Activated gamma-delta T cell treated with Interleukin-2 at 50 U/mL for 16 hours (primary cell): Measurements from ENCODE around the gene KBTBD4.

Experiments used
- DNase-seq: peaks from one replicate; pipeline ENCODE4 v3.0.0-alpha.2; 2020

Gene KBTBD4

DNA sequence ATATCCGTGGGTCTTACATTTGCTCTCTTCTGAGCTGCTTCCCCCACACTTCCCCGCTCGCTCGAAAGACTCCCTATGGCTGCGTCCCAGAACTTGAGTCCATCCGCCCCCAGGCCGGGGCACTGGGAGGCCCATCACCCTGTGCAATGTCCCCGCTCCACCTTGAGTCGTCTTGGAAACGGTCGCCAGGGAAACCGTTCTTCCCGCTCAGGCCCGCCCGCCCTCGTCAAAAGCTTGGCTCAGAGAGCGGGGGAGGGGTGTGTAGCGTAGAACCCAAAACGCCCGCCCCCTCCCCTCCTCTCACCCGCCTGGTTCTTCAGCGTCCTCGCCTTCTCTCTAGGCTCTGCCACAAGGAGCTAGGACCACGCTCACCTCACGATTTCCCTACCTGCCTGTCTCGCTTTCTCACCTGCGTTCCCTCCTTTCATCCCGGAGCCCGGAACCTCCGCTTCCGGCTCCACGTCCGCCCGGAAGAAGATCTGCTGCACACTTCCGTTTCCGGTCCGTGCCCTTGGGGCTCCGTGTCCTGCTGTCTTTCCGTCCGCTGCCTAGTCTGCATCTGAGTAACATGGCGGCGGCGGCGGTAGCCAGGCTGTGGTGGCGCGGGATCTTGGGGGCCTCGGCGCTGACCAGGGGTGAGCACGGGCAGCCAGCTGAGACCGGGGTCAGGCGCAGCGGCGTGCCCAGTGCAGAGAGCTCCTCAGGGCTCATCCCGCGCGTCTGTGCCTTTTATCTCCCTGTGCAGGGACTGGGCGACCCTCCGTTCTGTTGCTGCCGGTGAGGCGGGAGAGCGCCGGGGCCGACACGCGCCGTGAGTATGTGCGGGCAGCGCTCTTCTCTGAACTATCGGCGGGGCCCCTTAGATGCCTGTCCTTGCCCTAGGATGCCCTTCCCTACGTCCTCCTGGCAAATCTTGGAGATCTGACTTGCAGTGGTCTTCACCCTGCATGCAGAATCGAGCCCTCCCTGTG is at the start of gene KBTBD4, which contains the start of gene NDUFS3:
Gene KBTBD4 (minus strand): TSS at position 447 of the 971 bp plus-strand sequence. CDS start 19 bp downstream, at position 428.
Gene NDUFS3 (plus strand): TSS at position 551 of the 971 bp plus-strand sequence. CDS start 18 bp downstream, at position 569.
- peak; percentile 86 for DNase-seq

GRCh38 chr11:47628026-47628425 is 49.3 kb upstream of the KBTBD4 start:
- no peak for DNase-seq

DNA sequence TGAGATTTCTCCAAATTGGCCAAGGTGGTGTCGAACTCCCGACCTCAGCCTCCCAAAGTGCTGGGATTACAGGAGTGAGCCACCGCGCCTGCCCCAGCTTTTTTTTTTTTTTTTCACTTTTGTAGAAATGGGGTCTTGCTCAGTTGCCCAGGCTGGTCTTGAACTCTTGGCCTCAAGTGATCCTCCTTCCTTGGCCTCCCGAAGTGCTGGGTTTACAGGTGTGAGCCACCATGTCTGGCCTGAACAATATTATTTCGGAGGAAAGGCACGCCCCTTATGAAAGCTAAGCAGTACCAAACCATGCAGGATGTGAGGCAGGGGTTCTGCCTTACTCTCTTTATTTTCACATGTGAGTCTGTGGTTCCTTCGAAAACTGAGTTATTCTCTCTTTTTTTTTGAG is 47.5 kb upstream of the KBTBD4 start:
- DNase-seq, result no peak

- no peak for DNase-seq
These were observed 42.1 kb upstream of the KBTBD4 start for GRCh38 chr11:47620836-47621378.

DNA sequence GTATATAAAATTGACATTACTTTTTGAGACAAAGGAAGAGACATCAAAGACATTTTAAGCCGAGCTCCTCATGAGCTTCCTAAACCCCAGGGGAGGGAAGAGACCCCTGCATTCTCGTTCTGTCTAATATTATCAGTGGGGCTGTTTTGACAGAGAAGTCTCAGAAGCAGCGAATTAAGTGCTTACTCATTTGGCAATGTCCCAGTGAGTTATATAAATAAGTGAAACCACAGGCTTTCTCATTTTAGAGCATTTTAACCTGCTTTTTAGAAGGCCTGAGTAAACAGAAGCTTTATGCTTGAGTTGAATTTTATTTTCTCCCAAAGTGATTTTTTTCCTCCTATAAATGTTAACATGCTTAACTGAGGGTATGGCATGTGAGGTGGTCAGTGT is 38.6 kb upstream of the KBTBD4 start:
- no peak for DNase-seq

- no peak for DNase-seq
These were observed 38.1 kb upstream of the KBTBD4 start for GRCh38 chr11:47616726-47617416.

DNA sequence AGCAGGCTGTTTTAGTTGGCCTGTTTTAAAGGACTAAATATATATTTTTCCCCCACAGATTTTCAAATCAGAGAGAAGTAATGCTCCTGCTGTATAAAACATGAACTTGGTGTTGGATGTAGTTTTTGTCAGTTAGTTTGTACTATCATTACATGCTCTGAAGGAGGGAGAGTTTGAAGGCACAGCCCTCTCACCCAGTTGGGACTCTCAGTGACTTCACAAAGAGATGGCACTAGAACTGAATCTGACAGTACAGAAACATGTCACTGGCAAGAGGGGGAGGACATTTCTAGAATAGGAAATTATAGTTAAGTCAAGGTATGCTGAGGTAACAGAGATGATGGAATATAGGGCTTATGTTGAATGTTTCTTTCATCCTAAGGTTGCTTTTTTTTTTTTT is 36.5 kb upstream of the KBTBD4 start:
- DNase-seq, result no peak

- no peak for DNase-seq
These were observed 32.6 kb upstream of the KBTBD4 start for GRCh38 chr11:47611348-47611794.

- DNase-seq, result no peak
These were observed 30.9 kb upstream of the KBTBD4 start for GRCh38 chr11:47609675-47610074.

- DNase-seq, result no peak
These were observed 28.6 kb upstream of the KBTBD4 start for GRCh38 chr11:47607380-47607779.

DNA sequence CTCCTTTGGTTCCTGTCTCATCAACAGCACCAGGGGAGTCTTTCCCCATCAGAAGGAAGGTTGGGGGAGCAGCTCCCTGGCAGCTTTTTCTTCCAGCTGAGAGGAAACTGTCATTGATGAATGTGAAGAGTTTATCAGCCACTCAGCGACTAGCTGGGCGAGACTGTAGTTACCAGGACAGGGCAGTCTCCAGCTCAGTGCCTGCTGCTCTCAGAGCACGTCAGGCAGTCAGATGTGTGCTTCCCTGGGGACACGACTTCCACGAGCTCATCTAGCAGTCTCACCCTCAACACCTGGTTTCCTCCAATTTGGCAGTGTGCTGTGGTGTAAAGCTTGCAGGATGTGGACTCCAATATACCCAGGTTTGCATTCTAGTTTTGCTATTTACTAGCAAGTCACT is 28.0 kb upstream of the KBTBD4 start:
- DNase-seq, result no peak

DNA sequence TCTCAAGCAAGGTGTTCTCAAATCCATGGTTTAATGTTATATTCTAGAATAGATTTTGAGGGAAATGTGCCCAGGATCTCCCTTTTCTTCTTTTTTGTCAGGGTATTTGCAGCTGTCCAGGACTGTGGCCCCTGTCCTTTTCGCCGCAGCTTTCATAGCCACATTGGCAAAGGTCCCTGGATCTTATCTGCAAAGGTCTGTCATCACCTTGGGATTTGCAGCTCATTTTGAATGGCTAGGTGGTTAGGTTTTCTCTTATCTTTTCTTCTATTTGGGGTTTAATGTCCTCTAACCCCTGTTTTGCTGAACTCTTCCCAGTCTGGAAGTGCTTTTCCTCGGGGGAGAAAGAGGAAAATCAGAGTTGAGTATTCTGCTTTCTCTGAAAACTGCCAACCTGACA is 27.2 kb upstream of the KBTBD4 start:
- DNase-seq, result no peak

DNA sequence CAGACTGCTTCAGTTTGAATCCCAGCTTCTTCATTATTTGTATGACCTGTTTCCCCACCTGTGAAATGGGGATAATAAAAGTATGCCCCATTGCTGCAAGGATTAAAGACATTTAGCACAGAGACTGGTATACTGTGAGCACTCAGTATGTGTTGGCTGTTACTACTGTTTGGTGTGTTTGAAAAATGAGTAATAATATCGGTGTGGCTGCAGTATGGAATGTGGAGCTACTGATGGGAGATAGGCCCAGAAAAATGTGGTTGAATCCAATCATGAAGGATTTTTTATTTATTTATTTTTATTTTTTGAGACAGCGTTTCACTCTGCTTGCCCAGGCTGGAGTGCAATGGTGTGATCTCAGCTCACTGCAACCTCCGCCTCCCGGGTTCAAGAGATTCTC is 24.5 kb upstream of the KBTBD4 start:
- DNase-seq, result no peak

DNA sequence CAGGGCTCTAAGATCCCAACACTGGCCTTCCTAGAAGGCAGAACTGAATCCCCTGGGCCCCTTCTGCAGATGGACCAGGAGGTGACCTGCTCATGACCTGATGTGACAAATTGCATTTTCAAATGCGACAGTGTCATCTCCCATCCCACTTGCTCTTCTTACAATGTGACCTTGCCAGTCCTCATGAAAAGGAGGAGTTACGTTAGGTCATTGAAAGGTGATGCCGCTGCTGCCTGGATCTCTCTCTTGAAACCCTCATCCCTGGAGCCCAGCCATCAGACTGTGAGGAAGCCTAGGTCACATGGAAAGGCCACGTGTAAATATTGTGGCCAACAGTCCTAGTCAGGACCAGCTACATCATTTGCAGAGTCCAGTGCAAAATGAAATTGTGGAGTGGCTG is 21.1 kb upstream of the KBTBD4 start:
- no peak for DNase-seq

DNA sequence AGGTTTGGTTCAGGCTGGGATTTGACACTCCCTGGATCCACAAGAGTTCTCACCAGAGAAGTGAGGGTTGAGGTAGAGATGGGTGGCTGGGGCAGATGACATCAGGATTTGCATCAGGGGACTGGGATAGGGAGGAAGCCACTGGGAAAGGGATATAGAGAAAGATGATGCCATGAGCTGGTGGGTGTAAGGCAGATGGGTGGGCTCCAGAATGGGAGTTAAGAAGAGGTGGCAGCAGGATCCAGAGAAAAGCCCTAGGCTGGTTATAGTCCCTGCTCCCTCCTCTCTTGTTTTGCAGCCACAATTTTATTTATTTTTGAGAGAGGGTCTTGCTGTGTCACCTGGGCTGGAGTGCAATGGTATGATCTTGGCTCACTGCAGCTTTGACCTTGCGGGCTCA is 17.2 kb upstream of the KBTBD4 start:
- DNase-seq, result no peak

GRCh38 chr11:47595029-47595428 is 16.3 kb upstream of the KBTBD4 start:
- no peak for DNase-seq

GRCh38 chr11:47593934-47594855 is 15.4 kb upstream of the KBTBD4 start, which contains the start of gene C1QTNF4:
C1QTNF4 (minus strand) TSS chr11:47594411; CDS start chr11:47590810, 3,601 bp downstream.
- DNase-seq, result no peak

GRCh38 chr11:47593492-47593933 is 14.7 kb upstream of the KBTBD4 start:
- DNase-seq, result no peak

DNA sequence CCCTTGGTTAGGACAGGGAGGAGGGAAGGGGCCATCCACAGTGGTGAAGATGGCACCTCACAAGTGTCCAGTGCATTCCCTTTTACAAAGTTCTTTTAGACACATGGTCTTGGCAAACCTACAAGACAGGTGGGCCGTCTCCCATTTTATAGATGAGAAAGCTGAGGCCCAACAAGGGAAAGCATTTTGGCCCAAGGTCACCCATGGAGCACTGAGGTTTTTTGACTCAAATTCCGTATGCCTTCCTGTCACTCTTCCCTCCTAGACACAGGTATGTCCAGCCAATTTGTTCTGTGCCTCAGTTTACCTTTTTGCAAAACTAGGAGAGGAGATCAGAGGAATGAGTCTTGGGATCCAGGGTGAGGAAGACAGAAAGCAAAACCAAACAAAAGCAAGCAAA is 14.2 kb upstream of the KBTBD4 start:
- DNase-seq, result no peak

- no peak for DNase-seq
These were observed 13.5 kb upstream of the KBTBD4 start for GRCh38 chr11:47592251-47592650.

GRCh38 chr11:47591764-47592163 is 13.0 kb upstream of the KBTBD4 start:
- DNase-seq, result no peak
